Mesenchymal stem cell (in vitro differentiated cells and primary cell): ENCODE results near the gene HTRA3.

Source experiments
- DNase-seq: peaks from one replicate; pipeline ENCODE4 v3.0.0-alpha.2; 2013
- H2AFZ ChIP-seq: one replicate; pipeline ENCODE4 v1.6.1; 2013; ENCODE audit warnings: low read depth, mild to moderate bottlenecking, control low read depth, inconsistent platforms, low read length, moderate library complexity
- H2AK5ac ChIP-seq: 2 replicates; pipeline ENCODE4 v1.6.1; 2013; ENCODE audit warnings: low read length, moderate library complexity, mild to moderate bottlenecking, inconsistent platforms; ENCODE audit not compliant: severe bottlenecking
- H2BK120ac ChIP-seq: one replicate; pipeline ENCODE4 v1.6.1; 2013; ENCODE audit warnings: low read depth, mild to moderate bottlenecking, inconsistent platforms, low read length, moderate library complexity
- H2BK12ac ChIP-seq, 2 experiments: one replicate each; pipeline ENCODE4 v1.6.1; 2013; ENCODE audit warnings: inconsistent platforms in 2 of 2, low read length in 2 of 2, mild to moderate bottlenecking in 2 of 2, moderate library complexity in 2 of 2, control low read depth in 1 of 2
- H2BK15ac ChIP-seq: one replicate; pipeline ENCODE4 v1.6.1; 2013; ENCODE audit warnings: mild to moderate bottlenecking, low read depth, inconsistent platforms; ENCODE audit not compliant: poor library complexity, severe bottlenecking
- H2BK5ac ChIP-seq: 2 replicates; pipeline ENCODE4 v1.6.1; 2013; ENCODE audit warnings: low read depth, mild to moderate bottlenecking, low read length, control low read depth, inconsistent platforms; ENCODE audit not compliant: poor library complexity, severe bottlenecking
- H3K14ac ChIP-seq, 2 experiments: one replicate each; pipeline ENCODE4 v1.6.1; 2013; ENCODE audit warnings: inconsistent platforms in 2 of 2, low read length in 2 of 2, control low read depth in 1 of 2, mild to moderate bottlenecking in 1 of 2, moderate library complexity in 1 of 2
- H3K18ac ChIP-seq, 2 experiments: one replicate each; pipeline ENCODE4 v1.6.1; 2013; ENCODE audit warnings: inconsistent platforms in 2 of 2, low read length in 2 of 2, control low read depth in 1 of 2, low read depth in 1 of 2, mild to moderate bottlenecking in 1 of 2
- H3K23ac ChIP-seq, 2 experiments: one replicate each; pipeline ENCODE4 v1.6.1; 2013; ENCODE audit warnings: inconsistent platforms in 2 of 2, low read length in 2 of 2, mild to moderate bottlenecking in 2 of 2, moderate library complexity in 2 of 2, control low read depth in 1 of 2
- H3K27ac ChIP-seq: 2 replicates; pipeline ENCODE4 v1.5.1; 2013; ENCODE audit warnings: mild to moderate bottlenecking, moderate library complexity, low read length, control low read depth, inconsistent platforms; ENCODE audit not compliant: poor library complexity, severe bottlenecking
- H3K27me3 ChIP-seq, 2 experiments: 2 replicates each; pipeline versions ENCODE4 v1.6.1 to v1.7.0; 2013; ENCODE audit warnings: low read length in 2 of 2, mild to moderate bottlenecking in 2 of 2, moderate library complexity in 2 of 2, control low read depth in 1 of 2, inconsistent platforms in 1 of 2; ENCODE audit not compliant: control insufficient read depth in 1 of 2, insufficient read depth in 1 of 2
- H3K36me3 ChIP-seq, 2 experiments: 2 replicates each; pipeline versions ENCODE4 v1.6.1 to v1.7.0; 2013; ENCODE audit warnings: low read length in 2 of 2, control low read depth in 1 of 2, inconsistent platforms in 1 of 2, low read depth in 1 of 2, mild to moderate bottlenecking in 1 of 2; ENCODE audit not compliant: insufficient read depth in 2 of 2, control insufficient read depth in 1 of 2
- H3K4ac ChIP-seq, 2 experiments: one replicate each; pipeline ENCODE4 v1.6.1; 2013; ENCODE audit warnings: inconsistent platforms in 2 of 2, low read length in 2 of 2, mild to moderate bottlenecking in 2 of 2, moderate library complexity in 2 of 2, control low read depth in 1 of 2, low read depth in 1 of 2
- H3K4me1 ChIP-seq: 2 replicates; pipeline ENCODE4 v1.6.1; 2013; ENCODE audit warnings: low read depth, low read length, control low read depth; ENCODE audit not compliant: control insufficient read depth, insufficient read depth
- H3K4me2 ChIP-seq: 2 replicates; pipeline ENCODE4 v1.6.1; 2013; ENCODE audit warnings: low read length, mild to moderate bottlenecking, inconsistent platforms; ENCODE audit not compliant: poor library complexity, severe bottlenecking
- H3K4me3 ChIP-seq, 2 experiments: 2 replicates each; pipeline versions ENCODE4 v1.5.1 to v1.7.0; 2013; ENCODE audit warnings: low read length in 2 of 2, mild to moderate bottlenecking in 2 of 2, control low read depth in 1 of 2, low read depth in 1 of 2; ENCODE audit not compliant: insufficient read depth in 1 of 2
- H3K79me1 ChIP-seq: replicated peaks from 2 replicates; pipeline ENCODE4 v1.6.1; 2013; ENCODE audit warnings: mild to moderate bottlenecking, control low read depth, low read length, inconsistent platforms; ENCODE audit not compliant: poor library complexity, severe bottlenecking
- H3K9ac ChIP-seq: 2 replicates; pipeline ENCODE4 v1.7.0; 2013; ENCODE audit warnings: mild to moderate bottlenecking, low read length, moderate library complexity
- H3K9me3 ChIP-seq: 2 replicates; pipeline ENCODE4 v1.7.0; 2013; ENCODE audit warnings: mild to moderate bottlenecking, low read length; ENCODE audit not compliant: control insufficient read depth
- H4K8ac ChIP-seq: one replicate; pipeline ENCODE4 v1.6.1; 2013; ENCODE audit warnings: inconsistent platforms, mild to moderate bottlenecking, low read length, moderate library complexity
- H4K91ac ChIP-seq: one replicate; pipeline ENCODE4 v1.6.1; 2013; ENCODE audit warnings: mild to moderate bottlenecking, low read length, inconsistent platforms
- WGBS: methylation state at CpG from one replicate; pipeline ENCODE4 v1.1.7; 2013; ENCODE audit warnings: mixed read lengths; 5-methylcytosine and 5-hydroxymethylcytosine counted together

Gene HTRA3

DNA sequence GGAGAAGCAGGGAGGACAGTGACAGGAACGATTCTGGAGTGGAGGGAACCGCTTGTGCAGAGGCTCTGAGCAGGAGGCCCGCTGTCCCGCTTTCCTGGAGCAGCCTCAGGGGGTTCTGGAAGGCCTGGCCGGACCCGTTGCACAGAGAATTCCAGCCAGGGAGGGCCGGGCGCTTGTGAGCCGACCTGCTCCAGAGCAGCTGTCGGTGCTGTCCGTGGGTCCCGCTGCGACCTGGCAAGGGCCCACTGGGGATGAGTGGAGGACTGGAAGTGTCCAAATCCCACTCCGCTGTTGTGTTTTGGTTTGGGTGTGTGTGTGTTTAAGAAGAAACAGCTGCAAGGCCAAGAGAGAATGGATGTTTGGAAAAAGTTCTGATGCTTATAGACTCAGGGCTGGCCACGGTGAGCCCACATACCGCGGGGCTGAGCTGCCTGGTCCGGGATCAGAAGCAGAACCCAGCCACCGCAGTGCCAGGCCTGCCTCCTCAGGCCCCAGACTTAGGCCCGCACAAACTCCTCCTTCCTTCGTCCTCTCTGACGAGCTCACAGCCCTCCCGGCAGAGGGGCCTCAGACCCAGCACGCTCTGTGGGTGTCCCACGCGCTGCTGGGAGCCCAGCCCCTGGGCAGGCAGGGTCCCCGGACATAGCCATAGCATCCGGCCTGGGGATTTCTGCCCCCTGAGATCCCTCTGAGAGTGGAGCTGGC is 73.9 kb downstream of the HTRA3 start:
- Histone ChIP-seq H3K4me1 (peaks cover 5% of the 10 kb centered on the region), H2BK5ac (no peak overlapping the region), H2AFZ (no peak overlapping the region), H3K9me3 (no peaks in the 10 kb centered on the region), H3K79me1 (no peaks in the 10 kb centered on the region), H2BK12ac (peak overlapping the region in 1 of 2 experiments; percentile 70), H4K8ac (no peak overlapping the region), H4K91ac (no peak overlapping the region), H3K18ac (no peak overlapping the region), H3K27me3 (peaks cover 8 to 33% of the 10 kb centered on the region in 2 experiments), H3K36me3 (no peaks in the 10 kb centered on the region), H2AK5ac (no peak overlapping the region), H3K14ac (no peak overlapping the region), H3K4ac (no peak overlapping the region), H3K4me3 (no peak overlapping the region), H2BK15ac (peak overlapping the region; percentile 19), H2BK120ac (no peak overlapping the region), H3K23ac (no peak overlapping the region), H3K27ac (no peak overlapping the region), H3K9ac (peak overlapping the region; percentile 33), H3K4me2 (no peak overlapping the region)
- DNase-seq = no peak
- 92% methylated on average over 28 of the region's 28 CpGs for WGBS

DNA sequence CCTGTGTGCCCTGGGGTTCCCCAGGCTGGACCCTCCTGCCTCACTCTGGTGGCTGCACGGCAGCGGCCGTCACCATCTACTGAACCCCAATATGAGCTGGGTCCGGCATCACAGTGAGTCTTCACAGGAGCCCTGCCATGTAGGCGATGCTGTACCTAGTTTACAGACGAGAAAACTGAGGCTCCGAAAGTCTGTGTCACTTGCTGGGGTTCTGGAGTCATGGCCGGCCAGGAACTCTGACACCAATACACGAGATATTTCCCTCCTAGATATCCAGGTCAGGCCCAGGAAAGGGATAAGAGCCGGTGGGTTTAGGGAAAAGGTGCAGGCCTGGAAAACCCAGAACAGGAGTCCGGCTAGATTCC is 74.4 kb downstream of the HTRA3 start:
- Histone ChIP-seq H2BK5ac (no peak overlapping the region), H3K9me3 (no peaks in the 10 kb centered on the region), H3K4me2 (no peak overlapping the region), H2BK120ac (no peak overlapping the region), H3K4me3 (no peak overlapping the region), H4K8ac (no peak overlapping the region), H3K27ac (no peak overlapping the region), H3K4ac (no peak overlapping the region), H3K18ac (no peak overlapping the region), H4K91ac (no peak overlapping the region), H3K36me3 (no peaks in the 10 kb centered on the region), H3K23ac (no peak overlapping the region), H3K4me1 (peaks cover 5% of the 10 kb centered on the region), H3K27me3 (peaks cover 8 to 33% of the 10 kb centered on the region in 2 experiments), H3K14ac (no peak overlapping the region), H3K9ac (no peak overlapping the region), H2BK15ac (no peak overlapping the region), H3K79me1 (no peaks in the 10 kb centered on the region), H2AK5ac (no peak overlapping the region), H2BK12ac (no peak overlapping the region), H2AFZ (no peak overlapping the region)
- 92% methylated on average over 10 of the region's 11 CpGs for WGBS
- no peak for DNase-seq

DNA sequence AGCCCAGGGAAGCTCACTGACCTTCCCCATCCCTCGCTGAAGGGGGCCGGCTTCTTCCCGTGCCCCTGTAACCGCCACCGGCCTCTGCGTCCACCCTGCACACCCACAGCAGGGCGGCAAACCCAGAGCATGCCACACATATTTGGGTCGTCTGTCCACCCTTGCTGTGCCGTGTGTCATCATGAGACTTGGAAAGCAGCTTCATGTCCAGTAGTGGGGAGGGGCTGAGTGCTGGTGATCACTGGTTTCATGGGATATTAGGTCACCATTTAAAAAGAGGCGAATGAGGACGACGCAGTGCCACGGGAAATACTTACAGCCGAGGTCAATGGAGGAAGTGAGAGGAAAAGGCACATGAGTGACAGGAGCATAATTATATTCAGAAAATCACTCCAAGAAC is 74.8 kb downstream of the HTRA3 start:
- no peak overlapping the region for H3K18ac ChIP-seq
- no peak overlapping the region for H2BK5ac ChIP-seq
- H2BK15ac ChIP-seq = no peak overlapping the region
- DNase-seq = no peak
- H3K79me1 ChIP-seq = no peaks in the 10 kb centered on the region
- no peak overlapping the region for H3K4me3 ChIP-seq
- H2BK12ac ChIP-seq = no peak overlapping the region
- peaks cover 5% of the 10 kb centered on the region for H3K4me1 ChIP-seq
- no peaks in the 10 kb centered on the region for H3K36me3 ChIP-seq
- H2BK120ac ChIP-seq = no peak overlapping the region
- no peak overlapping the region for H3K4ac ChIP-seq
- H4K91ac ChIP-seq = no peak overlapping the region
- no peak overlapping the region for H3K9ac ChIP-seq
- H3K27ac ChIP-seq = no peak overlapping the region
- no peak overlapping the region for H2AFZ ChIP-seq
- WGBS = 84% methylated on average over 14 of the region's 14 CpGs
- no peak overlapping the region for H3K23ac ChIP-seq
- H3K14ac ChIP-seq = no peak overlapping the region
- H3K27me3 ChIP-seq = peaks cover 8 to 33% of the 10 kb centered on the region in 2 experiments
- H2AK5ac ChIP-seq = no peak overlapping the region
- no peaks in the 10 kb centered on the region for H3K9me3 ChIP-seq
- H4K8ac ChIP-seq = no peak overlapping the region
- no peak overlapping the region for H3K4me2 ChIP-seq

DNA sequence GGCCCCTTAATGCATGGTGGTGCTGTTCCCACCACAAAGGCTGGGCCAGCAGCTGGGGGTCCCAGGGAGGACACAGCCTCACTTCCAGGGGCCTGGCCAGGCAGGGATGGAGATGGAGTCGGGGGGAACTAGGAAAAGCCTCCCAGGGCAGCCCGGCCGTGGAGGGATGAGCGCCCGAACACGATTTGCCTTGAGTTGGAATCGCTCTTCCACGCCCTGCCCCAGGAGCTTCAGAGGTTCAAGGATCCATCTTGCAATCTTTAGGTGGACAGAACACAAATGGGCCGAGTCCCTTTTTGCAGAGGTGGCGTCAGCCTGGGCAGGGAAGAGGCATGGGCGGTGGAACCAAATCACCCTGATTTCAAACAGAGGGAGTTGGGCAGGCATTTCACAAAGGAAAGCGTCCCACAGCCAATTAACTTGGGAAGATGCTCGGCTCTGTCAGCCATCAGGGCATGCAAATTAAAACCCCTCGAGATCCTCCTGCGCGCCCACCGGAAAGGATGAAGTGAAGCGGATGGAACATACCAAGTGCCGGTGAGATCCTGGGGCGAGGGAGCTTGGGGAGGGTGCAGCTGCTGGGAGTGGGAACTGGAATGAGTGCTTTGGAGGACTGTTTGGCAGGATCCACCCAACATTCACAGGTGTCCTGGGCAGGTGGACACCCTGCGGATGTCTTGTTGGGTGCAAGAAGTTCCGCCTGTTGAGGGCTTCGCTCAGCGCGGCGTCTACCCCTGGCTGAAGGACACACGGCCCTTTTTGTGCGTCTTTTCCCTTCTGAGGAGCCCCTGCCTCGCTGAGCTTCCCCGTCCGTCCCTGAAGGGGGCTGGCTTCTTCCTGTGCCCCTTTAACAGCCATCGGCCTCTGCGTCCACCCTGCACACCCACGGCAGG is 75.7 kb downstream of the HTRA3 start:
- H3K14ac ChIP-seq = no peak overlapping the region
- H3K9me3 ChIP-seq = no peaks in the 10 kb centered on the region
- no peak overlapping the region for H2AFZ ChIP-seq
- no peak overlapping the region for H3K4me2 ChIP-seq
- H3K36me3 ChIP-seq = no peaks in the 10 kb centered on the region
- no peak overlapping the region for H3K9ac ChIP-seq
- no peak overlapping the region for H3K23ac ChIP-seq
- H2BK120ac ChIP-seq = no peak overlapping the region
- H3K79me1 ChIP-seq = no peaks in the 10 kb centered on the region
- no peak overlapping the region for H2AK5ac ChIP-seq
- no peak overlapping the region for H3K18ac ChIP-seq
- H2BK5ac ChIP-seq = no peak overlapping the region
- no peak overlapping the region for H3K27ac ChIP-seq
- no peak overlapping the region for H3K4ac ChIP-seq
- H2BK12ac ChIP-seq = no peak overlapping the region
- 90% methylated on average over 34 of the region's 34 CpGs for WGBS
- no peak overlapping the region for H2BK15ac ChIP-seq
- H4K8ac ChIP-seq = no peak overlapping the region
- H4K91ac ChIP-seq = no peak overlapping the region
- DNase-seq = no peak
- H3K4me3 ChIP-seq = no peak overlapping the region
- H3K4me1 ChIP-seq = peaks cover 5% of the 10 kb centered on the region
- peaks cover 12 to 35% of the 10 kb centered on the region in 2 experiments for H3K27me3 ChIP-seq
